SJSA1 (cell line): ENCODE results near the gene ANK2. TPM values are rescaled to one million over a fixed set of nuclear protein-coding genes. Genes with fewer than 3 reads are reported as not detected.

Experiments used
- DNase-seq, 2 experiments: peaks; one replicate each; pipeline ENCODE4 v3.0.0-alpha.2; 2015 to 2020; ENCODE audit warnings: low spot score in 2 of 2, low read depth in 1 of 2
- H3K27ac ChIP-seq: fragments of 250-450 bp; sonication (Bioruptor Pico); 2 replicates; pipeline ENCODE4 v1.5.1; 2020; ENCODE audit warnings: mild to moderate bottlenecking, moderate library complexity
- H3K27me3 ChIP-seq: fragments of 250-450 bp; sonication (Bioruptor Pico); replicated peaks from 2 replicates; pipeline ENCODE4 v1.5.1; 2020; ENCODE audit warnings: mild to moderate bottlenecking, moderate library complexity
- H3K36me3 ChIP-seq: fragments of 250-450 bp; sonication (Bioruptor Pico); 2 replicates; pipeline ENCODE4 v1.5.1; 2020; ENCODE audit warnings: mild to moderate bottlenecking
- H3K4me1 ChIP-seq: fragments of 250-450 bp; sonication (Bioruptor Pico); replicated peaks from 2 replicates; pipeline ENCODE4 v1.6.1; 2021; ENCODE audit warnings: mild to moderate bottlenecking
- H3K4me3 ChIP-seq: fragments of 250-450 bp; sonication (Bioruptor Pico); 2 replicates; pipeline ENCODE4 v1.5.1; 2020; ENCODE audit warnings: mild to moderate bottlenecking
- H3K9me3 ChIP-seq: fragments of 250-450 bp; sonication (Bioruptor Pico); replicated peaks from 2 replicates; pipeline ENCODE4 v1.5.1; 2020; ENCODE audit warnings: mild to moderate bottlenecking
- total RNA-seq: library from RNA; depleted of rRNA; stranded (reverse); fragments of >200 nt; shearing (Covaris generic); gene quantifications from 2 replicates; pipeline ENCODE4 v1.2.3, GENCODE V29; 2014

ANK2 gene
- total RNA-seq, 1 experiment from 2014 or later = 3.4 TPM

DNA sequence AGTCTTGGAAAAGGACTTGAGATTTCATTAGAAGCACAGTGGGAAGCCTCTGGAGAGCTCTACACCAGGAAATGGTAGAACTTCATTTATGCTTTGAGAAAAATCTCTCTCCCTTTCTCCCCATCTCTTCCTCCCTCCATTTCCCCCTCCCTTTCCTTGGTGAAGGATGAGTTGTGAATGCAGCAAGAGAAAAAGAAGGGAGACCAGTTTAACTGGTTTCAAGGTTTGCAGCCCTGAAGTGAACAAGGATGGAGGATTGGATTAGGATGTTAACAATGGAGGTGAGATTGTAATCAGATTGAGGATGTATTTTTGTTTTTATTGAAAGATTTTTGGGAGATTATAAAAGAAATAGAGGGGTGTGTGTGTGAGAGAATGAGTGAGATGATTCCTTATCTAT is 99.5 kb downstream of the ANK2 start:
- H3K4me3 ChIP-seq = no peak overlapping the region
- H3K36me3 ChIP-seq = no peaks in the 10 kb centered on the region
- no peak for DNase-seq
- H3K4me1 ChIP-seq = peaks cover 22% of the 10 kb centered on the region
- no peaks in the 10 kb centered on the region for H3K9me3 ChIP-seq
- H3K27me3 ChIP-seq = no peaks in the 10 kb centered on the region
- no peak overlapping the region for H3K27ac ChIP-seq

DNA sequence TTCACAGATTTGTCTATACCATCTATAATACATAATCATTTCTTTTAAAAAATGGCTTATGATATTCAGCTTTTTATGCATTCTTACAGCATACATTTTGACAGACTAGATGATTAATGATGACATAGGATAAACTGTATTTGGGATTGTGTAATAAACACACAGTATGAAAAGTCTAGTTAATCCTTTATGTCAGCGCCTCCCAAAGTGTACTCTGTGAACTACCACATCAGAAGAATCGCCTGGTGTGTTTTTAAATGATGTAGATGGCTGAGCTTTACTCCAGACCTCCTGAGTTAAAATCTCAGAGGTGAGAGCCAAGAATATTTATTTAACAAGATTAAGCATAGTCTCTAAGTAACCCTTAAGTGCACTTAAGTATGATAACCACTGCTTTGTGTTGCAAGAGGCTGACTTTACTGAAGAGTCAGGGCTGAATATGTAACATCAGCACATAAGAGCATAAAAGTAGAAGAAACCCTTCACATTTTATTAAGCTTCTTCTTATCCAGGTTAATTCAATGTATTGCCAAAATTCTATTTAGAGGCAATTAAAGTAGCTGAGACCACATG is 104.2 kb downstream of the ANK2 start:
- no peak for DNase-seq
- H3K36me3 ChIP-seq = no peaks in the 10 kb centered on the region

DNA sequence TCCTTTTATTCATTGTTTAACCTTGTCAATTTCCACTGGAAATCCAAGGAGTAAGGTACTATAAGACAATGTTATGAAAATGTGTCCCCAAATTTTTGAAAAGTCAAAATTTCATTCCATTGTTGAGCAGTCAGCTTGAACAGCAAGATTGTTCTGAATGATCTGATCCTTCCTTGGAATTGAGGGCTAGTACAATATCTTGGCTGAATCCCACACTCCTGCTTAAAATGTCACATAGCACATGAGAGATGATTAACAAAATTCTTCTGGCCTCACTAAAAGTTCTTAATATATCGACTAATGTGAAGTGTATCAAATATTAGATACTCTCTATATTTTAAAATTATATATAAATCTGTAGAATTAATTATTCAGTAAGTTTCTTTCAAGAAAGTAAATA is 104.8 kb downstream of the ANK2 start:
- Histone ChIP-seq H3K36me3 (no peaks in the 10 kb centered on the region), H3K4me3 (no peak overlapping the region), H3K27ac (no peak overlapping the region), H3K4me1 (peaks cover 4% of the 10 kb centered on the region), H3K9me3 (no peaks in the 10 kb centered on the region), H3K27me3 (no peaks in the 10 kb centered on the region)
- no peak for DNase-seq

More for the DNA sequence above, 104.2 kb downstream of the ANK2 start:
- Histone ChIP-seq H3K4me1 (peaks cover 4% of the 10 kb centered on the region), H3K27me3 (no peaks in the 10 kb centered on the region), H3K9me3 (no peaks in the 10 kb centered on the region), H3K4me3 (no peak overlapping the region), H3K27ac (no peak overlapping the region)

DNA sequence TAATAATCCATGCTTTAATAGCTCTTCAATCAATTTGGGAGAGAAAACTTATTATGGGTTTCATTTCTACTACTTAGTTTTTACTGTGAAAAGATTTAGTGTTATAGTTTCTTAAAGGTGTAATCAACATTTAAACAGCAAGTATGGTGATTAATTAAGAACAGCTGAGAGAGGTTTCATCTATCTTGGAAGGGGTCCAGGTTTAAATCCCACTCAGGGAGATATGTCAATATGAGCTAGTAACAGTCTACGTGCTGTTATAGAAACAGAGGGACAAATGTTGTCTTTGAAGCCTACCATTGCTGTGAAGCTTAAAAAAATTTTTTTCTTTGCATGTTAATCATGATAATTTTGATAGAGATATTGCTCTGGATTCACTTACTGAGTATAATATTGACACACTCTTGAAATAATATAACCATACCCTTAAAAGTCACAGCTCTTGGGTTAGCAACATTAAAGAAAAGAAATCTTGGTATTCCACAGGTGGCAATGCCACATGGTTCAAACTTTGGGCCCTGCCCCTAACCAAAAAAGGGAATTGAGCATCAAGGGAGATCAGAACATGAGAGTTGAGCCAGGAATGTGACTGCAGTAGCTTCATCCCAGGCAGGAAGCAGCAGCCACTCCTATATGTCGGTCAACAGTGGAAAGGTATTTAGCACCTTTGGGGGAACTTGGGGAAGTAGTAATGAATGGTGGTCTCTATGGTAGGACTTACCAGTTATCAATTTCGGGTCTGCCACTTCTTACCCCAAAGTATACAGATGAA is 107.8 kb downstream of the ANK2 start:
- Histone ChIP-seq H3K36me3 (no peaks in the 10 kb centered on the region), H3K27me3 (no peaks in the 10 kb centered on the region), H3K9me3 (no peaks in the 10 kb centered on the region), H3K4me3 (no peak overlapping the region), H3K27ac (no peak overlapping the region), H3K4me1 (peaks cover 4% of the 10 kb centered on the region)
- no peak for DNase-seq

DNA sequence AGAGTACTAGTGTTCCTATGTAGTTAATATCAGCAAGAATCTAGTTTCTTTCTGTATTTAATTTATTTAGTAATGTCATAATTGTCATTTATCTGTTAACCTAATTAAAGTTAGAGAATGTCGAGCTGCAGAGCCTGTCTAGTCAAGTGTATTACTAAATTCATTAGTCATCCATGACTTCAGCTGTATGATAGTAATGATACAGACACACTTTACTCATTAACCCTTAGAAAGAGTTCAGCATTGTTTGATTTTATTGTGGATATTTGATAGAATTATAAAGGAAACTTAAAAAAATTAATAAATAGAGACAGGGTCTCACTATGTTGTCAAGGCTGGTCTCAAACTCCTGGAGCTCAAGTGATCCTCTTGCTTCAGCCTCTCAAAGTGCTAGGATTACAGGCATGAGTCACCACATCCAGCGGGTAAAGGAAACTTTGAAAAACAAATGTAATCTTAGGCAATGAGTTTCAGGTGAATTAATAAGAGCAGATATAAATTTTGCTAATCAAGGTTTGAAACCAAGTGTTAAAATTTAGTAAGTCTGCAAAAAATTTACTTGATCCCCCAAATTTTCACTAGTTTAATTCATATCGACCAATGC is 110.6 kb downstream of the ANK2 start:
- DNase-seq = no peak
- Histone ChIP-seq H3K9me3 (no peaks in the 10 kb centered on the region), H3K27ac (no peak overlapping the region), H3K36me3 (no peaks in the 10 kb centered on the region), H3K4me3 (no peak overlapping the region), H3K27me3 (no peaks in the 10 kb centered on the region), H3K4me1 (peaks cover 4% of the 10 kb centered on the region)

DNA sequence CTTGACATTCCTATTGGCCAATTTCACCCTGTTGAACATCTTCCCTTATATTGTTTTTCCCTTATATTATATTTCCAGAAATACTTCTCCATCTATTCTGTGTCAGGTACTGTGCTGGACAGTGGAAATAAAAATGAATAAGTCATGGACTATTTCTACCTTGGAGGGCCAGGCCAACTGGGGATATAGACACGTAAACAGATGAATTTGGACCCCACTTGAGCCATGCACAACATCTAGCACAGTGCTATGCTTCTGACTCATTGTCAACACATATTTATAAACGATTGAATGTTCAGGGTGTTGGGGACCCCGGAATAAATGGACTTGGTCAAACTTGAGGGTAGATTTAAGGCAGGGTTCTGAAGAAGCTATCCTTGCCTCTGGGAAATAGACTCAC is 111.1 kb downstream of the ANK2 start:
- no peak overlapping the region for H3K4me3 ChIP-seq
- H3K9me3 ChIP-seq = no peaks in the 10 kb centered on the region
- peaks cover 4% of the 10 kb centered on the region for H3K4me1 ChIP-seq
- no peaks in the 10 kb centered on the region for H3K27me3 ChIP-seq
- DNase-seq = no peak
- H3K36me3 ChIP-seq = no peaks in the 10 kb centered on the region
- H3K27ac ChIP-seq = no peak overlapping the region

DNA sequence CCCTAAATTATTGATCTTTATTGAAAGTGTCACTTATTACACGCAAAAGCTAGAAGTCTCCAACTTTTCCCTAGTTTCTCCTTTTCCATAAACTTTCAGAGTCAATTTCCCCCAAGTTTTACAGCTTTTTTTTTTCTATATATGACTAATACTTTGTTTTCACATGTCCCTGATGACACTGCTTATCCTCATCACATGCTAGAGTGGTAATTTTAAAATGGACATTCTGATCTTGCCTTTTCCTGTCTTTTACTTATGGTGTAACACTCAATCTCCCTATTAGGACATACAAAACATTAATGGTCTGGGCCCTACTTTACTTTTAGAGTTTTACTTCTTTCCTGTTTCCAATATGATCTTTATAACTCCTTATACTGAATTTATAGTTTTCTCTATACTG is 112.6 kb downstream of the ANK2 start:
- Histone ChIP-seq H3K27me3 (no peaks in the 10 kb centered on the region), H3K4me1 (no peaks in the 10 kb centered on the region), H3K36me3 (no peaks in the 10 kb centered on the region), H3K9me3 (no peaks in the 10 kb centered on the region), H3K4me3 (no peak overlapping the region), H3K27ac (no peak overlapping the region)
- no peak for DNase-seq

DNA sequence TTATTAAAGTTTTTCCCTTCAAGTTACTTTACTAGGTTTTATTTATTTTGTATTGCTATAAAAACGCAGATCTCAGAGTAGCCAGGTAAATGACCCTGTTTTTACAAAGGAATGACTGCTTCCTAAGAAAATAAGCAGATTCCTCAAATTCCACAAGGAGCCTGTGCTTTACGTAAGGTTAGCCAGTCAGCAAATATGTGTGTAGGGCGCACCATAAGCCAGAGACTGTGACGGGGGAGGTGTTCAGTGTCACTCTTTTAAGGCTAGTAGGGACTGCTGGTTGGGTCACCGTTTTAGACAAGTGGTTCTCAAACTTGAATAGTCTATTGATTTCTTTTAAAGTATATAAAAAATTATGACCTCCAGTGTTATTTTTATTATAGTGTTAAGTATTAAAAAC is 119.9 kb downstream of the ANK2 start:
- H3K27me3 ChIP-seq = no peaks in the 10 kb centered on the region; the same call in 1 of the 2 replicates
- H3K27ac ChIP-seq = no peak overlapping the region

DNA sequence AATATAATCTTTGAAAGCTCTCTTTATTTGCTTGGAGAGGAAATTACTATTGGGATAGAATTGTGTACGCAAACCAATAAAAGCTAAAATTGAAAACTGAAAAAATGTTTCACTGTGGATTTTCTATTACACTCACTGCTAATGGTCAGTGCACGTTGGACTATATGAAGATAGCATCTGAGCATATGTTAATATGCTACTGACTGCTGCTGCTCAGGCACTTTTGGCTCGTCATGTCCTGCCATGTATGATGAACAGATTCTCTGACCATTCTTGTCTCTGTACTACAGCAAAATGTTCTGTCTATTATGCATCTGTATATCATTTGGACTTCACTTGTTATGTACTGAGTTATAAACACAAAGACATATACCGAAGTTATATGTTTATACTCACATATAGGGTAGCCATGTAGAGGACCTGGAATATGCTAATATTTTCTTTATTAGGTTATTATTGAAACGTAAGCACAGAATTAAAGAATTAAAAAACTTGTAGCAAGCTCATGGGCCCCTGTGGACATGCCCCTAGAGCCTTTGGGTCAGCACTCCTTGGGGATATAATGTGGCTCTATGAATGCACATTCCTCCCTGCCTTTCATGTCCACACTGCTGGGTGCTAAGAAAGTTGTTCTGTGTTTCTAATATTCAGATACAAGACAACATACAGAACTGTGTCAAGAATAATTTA is 120.8 kb downstream of the ANK2 start:
- no peaks in the 10 kb centered on the region for H3K9me3 ChIP-seq
- no peak overlapping the region for H3K27ac ChIP-seq
- H3K27me3 ChIP-seq = no peaks in the 10 kb centered on the region; the same call in 1 of the 2 replicates
- no peak for DNase-seq
- H3K36me3 ChIP-seq = no peaks in the 10 kb centered on the region
- peaks cover 15% of the 10 kb centered on the region for H3K4me1 ChIP-seq
- H3K4me3 ChIP-seq = no peak overlapping the region

More for the DNA sequence above, 119.9 kb downstream of the ANK2 start:
- H3K4me3 ChIP-seq = no peak overlapping the region
- no peaks in the 10 kb centered on the region for H3K36me3 ChIP-seq
- no peak for DNase-seq
- peaks cover 15% of the 10 kb centered on the region for H3K4me1 ChIP-seq
- no peaks in the 10 kb centered on the region for H3K9me3 ChIP-seq

DNA sequence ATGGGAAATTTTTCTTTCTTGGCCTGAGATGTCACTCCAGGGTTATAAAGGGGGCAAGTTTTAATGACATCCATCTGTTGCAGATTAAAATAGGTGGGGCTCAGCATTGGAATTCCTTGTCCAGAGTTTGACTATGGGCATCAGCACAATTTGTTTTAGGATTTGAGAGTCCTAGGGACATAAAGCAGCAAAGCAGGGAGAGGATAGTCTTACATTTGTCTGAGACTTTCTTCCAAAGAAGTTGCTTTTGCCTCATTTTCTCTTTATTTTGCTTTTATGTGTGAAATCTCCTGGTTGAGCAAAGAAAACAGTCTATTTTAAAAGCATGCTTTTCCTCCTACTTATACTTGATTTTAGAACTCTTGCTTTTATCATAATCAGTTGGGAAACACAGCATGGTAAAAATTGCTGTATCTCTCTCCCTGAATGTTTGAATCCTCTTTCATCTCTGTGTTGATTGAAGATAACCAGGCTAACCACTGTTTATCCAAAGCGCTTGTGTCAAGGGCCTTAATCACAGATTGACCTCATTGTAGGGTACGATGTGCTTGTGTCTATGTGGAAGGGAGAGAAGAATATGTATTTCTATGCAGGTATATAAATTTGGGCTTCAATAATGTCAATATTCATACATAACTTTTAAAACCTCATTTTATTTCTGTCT is 121.5 kb downstream of the ANK2 start:
- H3K27ac ChIP-seq = no peak overlapping the region
- H3K27me3 ChIP-seq = no peaks in the 10 kb centered on the region; the same call in 1 of the 2 replicates
- H3K4me3 ChIP-seq = no peak overlapping the region
- no peak for DNase-seq
- H3K36me3 ChIP-seq = no peaks in the 10 kb centered on the region
- H3K4me1 ChIP-seq = peaks cover 15% of the 10 kb centered on the region
- H3K9me3 ChIP-seq = no peaks in the 10 kb centered on the region; the same call in 1 of the 2 replicates

DNA sequence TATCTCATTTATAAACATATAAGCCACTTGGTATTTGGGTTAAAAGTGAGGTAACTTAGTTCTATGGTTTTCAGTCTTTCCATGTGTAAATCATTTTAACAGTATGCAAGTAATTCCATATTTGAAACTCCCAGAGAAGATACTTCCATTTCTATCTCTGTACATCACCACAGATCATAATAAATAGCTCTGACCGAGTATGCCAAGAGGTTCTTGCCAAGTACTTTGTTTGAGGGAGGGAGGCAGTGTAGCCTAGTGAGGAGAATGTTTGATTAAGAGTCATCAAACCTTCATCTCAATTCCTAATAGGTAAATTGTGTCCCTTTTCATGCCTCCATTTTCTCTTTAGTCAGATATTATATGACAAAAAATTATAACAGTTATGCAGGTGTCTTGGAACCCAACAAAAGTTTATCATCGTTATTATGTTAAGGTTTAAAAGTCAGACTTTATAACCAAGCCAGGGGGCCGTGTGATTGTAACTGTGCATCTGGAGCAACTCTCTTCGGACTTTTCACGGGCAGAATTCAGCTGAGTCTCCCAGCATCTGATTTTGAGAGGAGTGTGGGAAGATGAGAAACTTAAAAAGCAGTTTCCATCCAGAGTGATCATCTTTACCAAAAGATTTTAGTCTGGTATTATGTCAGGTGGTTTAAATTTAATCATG is 123.8 kb downstream of the ANK2 start:
- Histone ChIP-seq H3K4me1 (peaks cover 15% of the 10 kb centered on the region), H3K9me3 (no peaks in the 10 kb centered on the region; the same call in 1 of the 2 replicates), H3K36me3 (no peaks in the 10 kb centered on the region), H3K27me3 (no peaks in the 10 kb centered on the region; the same call in 1 of the 2 replicates), H3K27ac (no peak overlapping the region), H3K4me3 (no peak overlapping the region)
- DNase-seq = no peak

DNA sequence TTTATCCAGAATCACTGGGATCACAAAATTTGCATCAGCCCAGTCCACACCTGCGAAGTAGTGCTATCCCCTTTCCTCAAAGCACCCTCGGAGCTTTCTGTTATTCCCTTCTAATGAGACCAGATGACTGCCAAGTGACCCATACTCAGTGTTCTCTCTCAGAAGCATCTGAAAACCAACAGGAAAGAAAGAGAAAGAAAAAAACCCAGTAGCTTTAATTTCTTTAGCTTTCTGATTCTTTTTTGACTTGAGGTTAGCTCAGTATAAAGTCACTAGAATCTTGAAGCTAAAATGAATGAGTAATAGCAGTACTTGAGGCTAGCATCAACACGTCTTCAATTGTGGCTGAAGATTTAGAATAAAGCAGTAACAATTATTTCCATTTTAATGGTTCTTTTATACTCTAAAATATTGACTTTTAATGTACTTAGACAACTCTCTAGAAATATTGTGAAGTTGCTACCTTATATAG is 124.4 kb downstream of the ANK2 start:
- no peaks in the 10 kb centered on the region for H3K27me3 ChIP-seq
- no peaks in the 10 kb centered on the region; the same call in 1 of the 2 replicates for H3K9me3 ChIP-seq
- DNase-seq = no peak
- peaks cover 14% of the 10 kb centered on the region for H3K4me1 ChIP-seq
- no peaks in the 10 kb centered on the region for H3K36me3 ChIP-seq
- H3K4me3 ChIP-seq = no peak overlapping the region
- H3K27ac ChIP-seq = no peak overlapping the region

DNA sequence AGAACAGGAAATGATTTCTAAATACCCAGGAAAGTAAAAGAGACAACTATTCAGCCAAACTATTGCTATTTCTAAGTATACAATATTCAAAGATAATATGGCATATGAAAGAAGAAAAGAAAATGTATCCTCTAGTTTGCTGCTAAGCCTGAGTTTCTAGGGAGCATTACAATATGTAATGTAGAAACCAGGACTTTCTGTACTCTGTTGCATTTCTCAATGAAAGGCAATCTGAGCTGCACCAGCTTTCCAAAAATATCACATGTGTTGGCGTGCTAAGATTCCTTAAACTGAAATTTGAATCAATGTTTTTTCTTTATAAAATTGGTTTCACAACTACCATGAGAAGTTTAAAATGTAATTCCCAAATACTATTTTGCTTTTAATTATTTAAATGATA is 129.6 kb downstream of the ANK2 start:
- no peak for DNase-seq
- H3K9me3 ChIP-seq = no peaks in the 10 kb centered on the region; the same call in 1 of the 2 replicates

More for the DNA sequence above, 129.6 kb downstream of the ANK2 start:
- H3K4me1 ChIP-seq = no peaks in the 10 kb centered on the region
- no peak overlapping the region for H3K27ac ChIP-seq
- no peaks in the 10 kb centered on the region for H3K27me3 ChIP-seq
- H3K36me3 ChIP-seq = no peaks in the 10 kb centered on the region
- H3K4me3 ChIP-seq = no peak overlapping the region
